GM12892 (cell line): ENCODE measurements around the gene DNMT3A.

Experiments used
- POLR2A ChIP-seq: IDR thresholded peaks from 2 replicates; pipeline ENCODE4 v1.6.1; 2011; ENCODE audit warnings: low read depth, low read length, control low read depth
- POLR2AphosphoS5 ChIP-seq: IDR thresholded peaks from 2 replicates; pipeline ENCODE4 v1.6.1; 2011; ENCODE audit warnings: low read depth, low read length, control low read depth

- TF ChIP-seq POLR2AphosphoS5 (no peak), POLR2A (no peak)
Observed at GRCh38 chr2:25303633-25304236, 38.0 kb downstream of the DNMT3A start.
